ENCODE measurements around the gene SLC16A12. TPM values are rescaled to one million over a fixed set of nuclear protein-coding genes. Genes with fewer than 3 reads are reported as not detected.

Gene SLC16A12
- total and polyA plus RNA-seq, 2 donors (not counting 1 experiment from before 2014, with no cell fraction given), result under 0.01 to 0.26 TPM

GRCh38 chr10:89550509-89550908 is 15.1 kb upstream of the SLC16A12 start:
- no peak overlapping the region for H3K4me3 ChIP-seq (replicated peaks in 1 of 4; ENCODE audit: control extremely low read depth in 1 of 4, insufficient read depth in 1 of 4, low read depth in 3 of 4, low read length in 4 of 4)
- H2AFZ ChIP-seq (ENCODE audit: low read length), result no peak overlapping the region
- TF ChIP-seq CTCF (conservative IDR thresholded peaks at IDR 0.05 in 1 of 2, IDR thresholded peaks at IDR 0.05 in 1 of 2; ENCODE audit: low read depth in 1 of 2, low read length in 2 of 2) (no peak), EZH2 (IDR thresholded peaks at IDR 0.05; ENCODE audit: low read length, missing control alignments) (no peak)
- no peaks in the 10 kb centered on the region for H3K9me3 ChIP-seq (ENCODE audit: control insufficient read depth, insufficient read depth, low read depth, low read length)
- H4K20me1 ChIP-seq (ENCODE audit: control insufficient read depth, extremely low read depth, insufficient read depth, low read length), result no peaks in the 10 kb centered on the region
- no peaks in the 10 kb centered on the region for H3K36me3 ChIP-seq (ENCODE audit: control insufficient read depth, insufficient read depth, low read length)
- H3K79me2 ChIP-seq (ENCODE audit: control insufficient read depth, insufficient read depth, low read length), result no peaks in the 10 kb centered on the region
- no peaks in the 10 kb centered on the region for H3K27me3 ChIP-seq (ENCODE audit: control insufficient read depth, insufficient read depth, low read length)
- H3K27ac ChIP-seq (ENCODE audit: insufficient read depth, low read length), result no peak overlapping the region
- H3K4me1 ChIP-seq (ENCODE audit: control insufficient read depth, extremely low read depth, insufficient read depth, low read length), result peaks cover 10% of the 10 kb centered on the region
- no peak overlapping the region for H3K9ac ChIP-seq (ENCODE audit: insufficient read depth, low read length)
- peak; percentile 18 to 43 for DNase-seq (ENCODE audit: low read depth in 2 of 2)
- H3K4me2 ChIP-seq (ENCODE audit: extremely low read depth, insufficient read depth, low read length), result no peak overlapping the region

GRCh38 chr10:89549510-89549909 is 14.1 kb upstream of the SLC16A12 start:
- Histone ChIP-seq H3K4me2 (ENCODE audit: extremely low read depth, insufficient read depth, low read length) (no peak overlapping the region), H3K4me3 (replicated peaks in 1 of 4; ENCODE audit: control extremely low read depth in 1 of 4, insufficient read depth in 1 of 4, low read depth in 3 of 4, low read length in 4 of 4) (no peak overlapping the region), H3K9ac (ENCODE audit: insufficient read depth, low read length) (no peak overlapping the region), H2AFZ (ENCODE audit: low read length) (no peak overlapping the region), H3K27ac (ENCODE audit: insufficient read depth, low read length) (no peak overlapping the region), H4K20me1 (ENCODE audit: control insufficient read depth, extremely low read depth, insufficient read depth, low read length) (no peaks in the 10 kb centered on the region), H3K27me3 (ENCODE audit: control insufficient read depth, insufficient read depth, low read length) (no peaks in the 10 kb centered on the region), H3K9me3 (ENCODE audit: control insufficient read depth, insufficient read depth, low read depth, low read length) (no peaks in the 10 kb centered on the region), H3K36me3 (ENCODE audit: control insufficient read depth, insufficient read depth, low read length) (no peaks in the 10 kb centered on the region), H3K79me2 (ENCODE audit: control insufficient read depth, insufficient read depth, low read length) (no peaks in the 10 kb centered on the region), H3K4me1 (ENCODE audit: control insufficient read depth, extremely low read depth, insufficient read depth, low read length) (peaks cover 10% of the 10 kb centered on the region)
- TF ChIP-seq CTCF (conservative IDR thresholded peaks at IDR 0.05 in 1 of 2, IDR thresholded peaks at IDR 0.05 in 1 of 2; ENCODE audit: low read depth in 1 of 2, low read length in 2 of 2), result no peak
- TF ChIP-seq EZH2 (IDR thresholded peaks at IDR 0.05; ENCODE audit: low read length, missing control alignments), result no peak
- no peak for DNase-seq (ENCODE audit: low read depth in 2 of 2)

GRCh38 chr10:89548673-89549072 is 13.3 kb upstream of the SLC16A12 start:
- H3K4me1 ChIP-seq (ENCODE audit: control insufficient read depth, extremely low read depth, insufficient read depth, low read length), result peaks cover 9% of the 10 kb centered on the region

More at GRCh38 chr10:89548673-89549072, 13.3 kb upstream of the SLC16A12 start:
- H3K4me2 ChIP-seq (ENCODE audit: extremely low read depth, insufficient read depth, low read length), result no peak overlapping the region
- no peaks in the 10 kb centered on the region for H3K27me3 ChIP-seq (ENCODE audit: control insufficient read depth, insufficient read depth, low read length)
- H3K9me3 ChIP-seq (ENCODE audit: control insufficient read depth, insufficient read depth, low read depth, low read length), result no peaks in the 10 kb centered on the region
- H2AFZ ChIP-seq (ENCODE audit: low read length), result no peak overlapping the region
- H3K4me3 ChIP-seq (replicated peaks in 1 of 4; ENCODE audit: control extremely low read depth in 1 of 4, insufficient read depth in 1 of 4, low read depth in 3 of 4, low read length in 4 of 4), result no peak overlapping the region
- TF ChIP-seq EZH2 (IDR thresholded peaks at IDR 0.05; ENCODE audit: low read length, missing control alignments) (no peak), CTCF (conservative IDR thresholded peaks at IDR 0.05 in 1 of 2, IDR thresholded peaks at IDR 0.05 in 1 of 2; ENCODE audit: low read depth in 1 of 2, low read length in 2 of 2) (no peak)
- H3K9ac ChIP-seq (ENCODE audit: insufficient read depth, low read length), result no peak overlapping the region
- no peaks in the 10 kb centered on the region for H4K20me1 ChIP-seq (ENCODE audit: control insufficient read depth, extremely low read depth, insufficient read depth, low read length)
- no peak for DNase-seq (ENCODE audit: low read depth in 2 of 2)
- H3K79me2 ChIP-seq (ENCODE audit: control insufficient read depth, insufficient read depth, low read length), result no peaks in the 10 kb centered on the region
- H3K36me3 ChIP-seq (ENCODE audit: control insufficient read depth, insufficient read depth, low read length), result no peaks in the 10 kb centered on the region
- no peak overlapping the region for H3K27ac ChIP-seq (ENCODE audit: insufficient read depth, low read length)
